ENCODE data around the gene CCDC85C.

The CCDC85C gene

GRCh38 chr14:99560403-99560802 is 43.6 kb downstream of the CCDC85C start:
- no peak for DNase-seq (ENCODE audit: low read depth in 1 of 2, low spot score in 1 of 2)

- no peak for DNase-seq (ENCODE audit: low read depth in 1 of 2, low spot score in 1 of 2)
These were observed 44.6 kb downstream of the CCDC85C start for GRCh38 chr14:99559286-99559990.

GRCh38 chr14:99556134-99556791 is 47.7 kb downstream of the CCDC85C start:
- no peak for DNase-seq (ENCODE audit: low read depth in 1 of 2, low spot score in 1 of 2)

GRCh38 chr14:99554757-99555531 is 49.1 kb downstream of the CCDC85C start:
- DNase-seq (ENCODE audit: low read depth in 1 of 2, low spot score in 1 of 2): no peak

- no peak for DNase-seq (ENCODE audit: low read depth in 1 of 2, low spot score in 1 of 2)
These were observed 49.8 kb downstream of the CCDC85C start for GRCh38 chr14:99554184-99554583.

GRCh38 chr14:99552572-99553216 is 51.3 kb downstream of the CCDC85C start:
- DNase-seq (ENCODE audit: low read depth in 1 of 2, low spot score in 1 of 2): no peak

GRCh38 chr14:99552021-99552553 is 51.9 kb downstream of the CCDC85C start:
- no peak for DNase-seq (ENCODE audit: low read depth in 1 of 2, low spot score in 1 of 2)

GRCh38 chr14:99551034-99551922 is 52.7 kb downstream of the CCDC85C start:
- no peak for DNase-seq (ENCODE audit: low read depth in 1 of 2, low spot score in 1 of 2)

GRCh38 chr14:99550387-99550992 is 53.5 kb downstream of the CCDC85C start:
- DNase-seq (ENCODE audit: low read depth in 1 of 2, low spot score in 1 of 2): no peak

GRCh38 chr14:99549684-99550083 is 54.3 kb downstream of the CCDC85C start:
- DNase-seq (ENCODE audit: low read depth in 1 of 2, low spot score in 1 of 2): no peak

- no peak for DNase-seq (ENCODE audit: low read depth in 1 of 2, low spot score in 1 of 2)
These were observed 55.0 kb downstream of the CCDC85C start for GRCh38 chr14:99548871-99549515.

GRCh38 chr14:99548255-99548654 is 55.8 kb downstream of the CCDC85C start:
- DNase-seq (ENCODE audit: low read depth in 1 of 2, low spot score in 1 of 2): no peak

GRCh38 chr14:99546234-99546879 is 57.6 kb downstream of the CCDC85C start:
- no peak for DNase-seq (ENCODE audit: low read depth in 1 of 2, low spot score in 1 of 2)

- no peak for DNase-seq (ENCODE audit: low read depth in 1 of 2, low spot score in 1 of 2)
These were observed 58.4 kb downstream of the CCDC85C start for GRCh38 chr14:99545586-99545985.

GRCh38 chr14:99544991-99545390 is 59.0 kb downstream of the CCDC85C start:
- DNase-seq (ENCODE audit: low read depth in 1 of 2, low spot score in 1 of 2): no peak

- DNase-seq (ENCODE audit: low read depth in 1 of 2, low spot score in 1 of 2): no peak
These were observed 60.0 kb downstream of the CCDC85C start for GRCh38 chr14:99543985-99544384.

GRCh38 chr14:99543370-99543769 is 60.6 kb downstream of the CCDC85C start:
- no peak for DNase-seq (ENCODE audit: low read depth in 1 of 2, low spot score in 1 of 2)

- DNase-seq (ENCODE audit: low read depth in 1 of 2, low spot score in 1 of 2): no peak
These were observed 61.4 kb downstream of the CCDC85C start for GRCh38 chr14:99542566-99542965.

Data from activated T-helper 1 cell treated with anti-CD3 and anti-CD28 coated beads, Interleukin-2, amount 50 U/mL, for 16 hours (primary cell).